ENCODE results near the gene SFXN4.

- TF ChIP-seq CTCF (IDR thresholded peaks at IDR 0.05), result no peak
- TF ChIP-seq POLR2AphosphoS5 (IDR thresholded peaks at IDR 0.05; ENCODE audit: low read depth, low read length), result no peak
- TF ChIP-seq TCF7L2 (IDR thresholded peaks at IDR 0.05; ENCODE audit: low read depth, low read length), result no peak
Observed at GRCh38 chr10:119132521-119133345, 32.8 kb downstream of the SFXN4 start.

All from Panc1 (cell line).